ENCODE data around the gene NKAIN1.

DNA sequence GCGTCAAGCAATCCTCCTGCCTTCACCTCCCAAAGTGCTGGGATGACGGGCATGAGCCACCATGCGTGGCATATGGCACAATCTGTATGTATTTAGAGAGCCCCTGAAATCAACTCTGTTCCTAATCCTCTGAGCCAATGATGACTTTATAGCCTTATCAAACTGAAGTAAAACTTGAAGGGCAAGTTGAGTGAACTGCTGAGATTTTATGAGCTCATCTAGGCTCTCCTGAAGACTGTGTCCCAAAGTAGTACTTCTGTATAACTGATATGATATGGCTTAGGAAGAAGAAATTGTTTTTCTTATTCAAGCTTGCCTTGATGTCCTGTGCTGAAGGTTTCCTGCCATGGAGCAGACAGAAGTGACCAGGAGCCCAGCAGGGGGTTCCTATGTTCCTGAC lies 23.7 kb upstream of the NKAIN1 start:
- TF ChIP-seq POLR2A (IDR thresholded peaks at IDR 0.05; ENCODE audit: low read depth, low read length): no peak
- no peak for TF ChIP-seq POLR2AphosphoS5 (IDR thresholded peaks at IDR 0.05; ENCODE audit: low read depth, low read length)
- no peak for TF ChIP-seq TAF1 (IDR thresholded peaks at IDR 0.05; ENCODE audit: low read depth, low read length)
